ENCODE data around the gene MEI1.
"Not testable (repeated sequence)": the region's sequence is repeated elsewhere in the genome, so short reads cannot be mapped to it uniquely, and the experiment has no call there.

MEI1 gene

DNA sequence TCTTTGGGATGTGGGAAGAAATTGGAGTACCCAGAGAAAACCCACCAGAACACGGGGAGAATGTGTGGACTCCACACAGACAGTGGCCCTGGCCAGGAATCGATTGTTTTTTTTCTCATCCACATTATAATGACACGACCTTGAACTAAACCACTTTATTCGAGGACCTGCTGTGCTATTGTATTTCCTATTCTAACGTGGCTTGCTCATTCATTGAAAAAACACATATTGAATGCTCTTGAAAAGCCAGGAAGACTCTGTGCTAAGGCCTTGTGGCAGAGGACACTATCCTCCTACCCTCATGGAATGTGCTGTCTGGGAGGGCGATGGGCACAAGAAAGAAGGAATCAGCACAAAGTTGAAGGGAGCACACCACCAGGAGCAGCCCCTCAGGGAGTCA lies 124.5 kb downstream of the MEI1 start:
- no peak for DNase-seq

- no peak for DNase-seq
These were observed 126.1 kb downstream of the MEI1 start for GRCh38 chr22:41825376-41825775.

DNA sequence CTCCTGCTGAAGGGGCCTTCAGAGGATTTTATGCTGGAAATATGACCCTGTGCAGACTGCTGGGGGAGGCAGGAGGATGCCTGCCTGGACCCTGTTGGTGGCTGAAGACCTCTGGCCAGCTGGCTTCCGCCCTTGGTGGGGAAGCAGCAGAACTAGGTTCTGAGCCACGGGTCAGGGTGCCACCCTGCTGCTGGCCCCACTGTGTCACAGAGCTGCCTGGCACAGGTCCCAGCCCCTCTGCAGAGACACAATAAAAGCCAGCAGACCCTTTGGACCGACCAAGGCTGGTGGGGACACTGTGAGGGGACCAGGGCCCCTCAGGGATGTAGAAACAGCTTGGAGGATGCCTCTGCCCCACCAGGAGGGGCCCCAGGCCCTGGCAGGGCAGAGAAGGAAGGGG lies 126.7 kb downstream of the MEI1 start:
- DNase-seq = no peak

DNA sequence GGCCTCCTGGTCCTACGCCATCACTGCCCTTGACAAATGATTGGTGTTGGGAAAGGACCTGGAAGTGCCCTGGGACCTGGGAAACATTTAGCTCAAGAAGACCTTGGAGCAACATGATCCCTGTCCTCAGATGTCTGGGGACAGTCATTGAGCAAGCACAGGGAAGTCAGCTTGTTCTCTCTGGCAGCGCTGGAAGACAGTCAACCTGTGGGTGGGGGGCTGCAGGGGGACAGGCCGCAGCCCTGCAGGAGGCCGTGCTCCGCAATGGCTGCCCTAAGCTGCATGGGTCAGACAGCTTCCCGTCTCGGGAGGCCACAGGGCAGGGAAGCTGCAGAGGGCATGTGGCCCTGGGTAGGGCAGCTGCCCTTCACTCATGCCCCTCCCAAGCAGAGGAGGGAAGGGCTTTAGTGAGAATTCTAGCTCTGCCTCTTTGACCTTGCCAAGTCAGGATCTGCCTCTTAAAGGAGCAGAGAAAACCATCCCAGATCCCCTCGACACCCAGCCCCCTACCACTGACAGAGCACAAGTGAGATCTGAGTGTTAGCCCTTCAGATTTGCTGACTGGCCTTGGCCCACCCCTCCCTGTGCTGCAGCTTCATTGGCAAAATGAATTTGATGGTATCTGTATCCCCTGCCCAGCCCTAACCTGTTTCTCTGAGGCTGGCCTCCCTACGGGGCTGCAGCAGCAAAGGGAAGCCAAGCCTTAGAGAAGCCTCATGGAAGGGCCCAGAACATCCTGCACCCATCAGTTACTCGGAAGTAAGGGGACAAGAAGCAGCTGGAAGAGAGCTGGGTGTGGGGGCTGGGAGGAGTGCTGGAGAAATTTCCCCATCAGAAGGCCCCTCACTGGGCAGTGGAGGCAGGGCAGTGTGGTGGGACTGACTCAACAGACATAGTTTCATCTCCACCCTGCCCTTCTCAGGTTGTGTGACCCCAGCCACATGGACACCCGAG lies 127.4 kb downstream of the MEI1 start:
- DNase-seq = peak; percentile 8

DNA sequence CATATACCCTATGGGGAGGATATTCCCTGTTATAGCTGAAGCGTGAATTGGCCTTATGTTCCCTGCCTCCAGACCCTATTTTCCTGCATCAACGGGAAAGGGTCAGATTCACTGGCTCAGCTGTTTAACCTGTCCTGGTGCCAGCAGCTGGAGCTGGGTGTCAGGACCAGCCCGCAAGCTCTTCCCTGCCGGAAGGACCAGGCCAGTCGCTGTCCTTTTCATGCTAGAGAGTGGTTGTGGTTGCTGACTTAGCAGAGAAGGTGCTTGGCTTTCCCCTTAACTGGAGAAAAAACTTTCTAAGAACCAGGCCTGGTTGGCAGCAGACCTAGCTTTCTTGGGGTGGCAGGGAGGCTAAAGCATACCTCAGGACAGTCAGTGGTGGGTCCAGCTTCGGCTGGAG lies 128.4 kb downstream of the MEI1 start:
- no peak for DNase-seq

GRCh38 chr22:41828516-41828915 lies 129.2 kb downstream of the MEI1 start:
- DNase-seq = peak; percentile 88

DNA sequence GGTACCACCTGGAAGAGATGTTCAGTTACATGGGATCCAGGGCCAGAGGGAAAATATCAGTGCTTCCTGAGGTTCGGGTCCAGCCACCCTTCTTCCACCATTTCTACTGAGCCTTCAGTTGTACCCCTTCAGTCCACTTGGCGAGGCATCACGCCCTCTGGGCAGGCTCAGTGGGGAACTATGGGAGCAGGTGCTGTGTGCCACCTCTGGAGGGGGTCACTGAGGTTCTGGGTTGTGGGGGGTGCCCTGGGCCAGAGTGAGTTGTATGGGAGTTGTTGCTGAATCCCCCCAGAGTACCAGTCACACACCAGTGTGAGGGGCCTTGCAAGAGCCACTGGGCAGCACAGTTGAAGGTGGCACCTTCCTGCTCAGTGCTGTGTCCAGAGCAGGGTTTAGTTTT lies 130.9 kb downstream of the MEI1 start:
- DNase-seq = peak; percentile 23

DNA sequence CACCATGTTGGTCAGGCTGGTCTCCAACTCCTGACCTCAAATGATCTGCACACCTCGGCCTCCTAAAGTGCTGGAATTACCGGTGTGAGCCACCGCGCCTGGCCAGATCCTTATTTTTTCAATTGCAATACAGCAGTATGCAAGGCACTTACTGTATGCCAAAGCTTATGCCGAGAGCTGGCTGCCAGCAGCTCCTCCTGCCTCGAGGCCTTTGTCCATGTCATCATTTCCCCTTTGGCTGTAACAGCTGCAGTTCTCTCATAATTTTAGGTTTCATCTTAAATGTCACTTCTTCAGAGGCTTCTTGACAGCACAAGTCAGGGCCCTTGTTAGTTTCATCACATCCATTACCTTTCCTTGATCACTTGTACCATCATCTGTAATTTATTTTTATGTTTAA lies 132.1 kb downstream of the MEI1 start:
- peak; percentile 14 for DNase-seq

- DNase-seq = peak; percentile 45
These were observed 132.7 kb downstream of the MEI1 start for GRCh38 chr22:41831828-41832552.

GRCh38 chr22:41832553-41833368 lies 133.5 kb downstream of the MEI1 start, which contains the start of gene SREBF2:
Gene SREBF2 (plus strand): TSS chr22:41833105. CDS start chr22:41833271, 166 bp downstream.
- DNase-seq = peak; percentile 99

- DNase-seq = peak; percentile 60
These were observed 134.2 kb downstream of the MEI1 start for GRCh38 chr22:41833369-41834004.

GRCh38 chr22:41834005-41834944 lies 135.0 kb downstream of the MEI1 start:
- peak; percentile 24 for DNase-seq

DNA sequence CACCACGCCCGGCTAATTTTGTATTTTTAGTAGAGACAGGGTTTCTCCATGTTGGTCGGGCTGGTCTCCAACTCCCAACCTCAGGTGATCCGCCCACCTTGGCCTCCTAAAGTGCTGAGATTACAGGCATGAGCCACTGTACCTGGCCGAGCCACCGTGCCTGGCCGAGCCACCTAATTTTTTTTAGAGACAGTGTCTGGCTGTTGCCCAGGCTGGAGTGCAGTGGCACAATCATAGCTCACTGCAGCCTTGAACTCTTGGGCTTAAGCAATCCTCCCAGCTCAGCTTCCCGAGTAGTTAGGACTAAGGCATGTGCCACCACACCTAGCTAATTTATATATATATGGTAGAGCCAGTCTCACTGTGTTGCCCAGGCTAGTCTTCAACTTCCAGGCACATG lies 136.2 kb downstream of the MEI1 start:
- DNase-seq = not testable (repeated sequence)

GRCh38 chr22:41836551-41836950 lies 137.2 kb downstream of the MEI1 start:
- DNase-seq = no peak

- no peak for DNase-seq
These were observed 139.7 kb downstream of the MEI1 start for GRCh38 chr22:41838842-41839618.

DNA sequence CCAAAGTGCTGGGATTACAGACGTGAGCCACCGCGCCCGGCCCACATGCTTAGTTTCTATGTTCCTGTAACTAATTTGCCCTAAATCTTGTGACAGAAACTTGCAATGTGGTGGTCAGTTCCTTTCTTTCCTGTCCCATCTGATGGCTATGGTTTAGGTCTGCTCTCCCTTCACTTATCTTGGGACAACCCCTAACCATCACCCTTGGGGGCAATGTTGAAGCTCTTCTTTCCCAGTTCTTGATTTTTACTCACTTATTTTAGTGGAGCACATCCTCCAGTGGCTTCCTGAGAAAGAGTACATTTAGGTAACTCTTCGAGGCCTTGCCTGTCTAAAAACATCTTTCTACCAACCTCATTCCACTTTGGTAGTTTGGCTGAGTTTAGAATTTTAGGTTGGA lies 140.9 kb downstream of the MEI1 start:
- DNase-seq = no peak

DNA sequence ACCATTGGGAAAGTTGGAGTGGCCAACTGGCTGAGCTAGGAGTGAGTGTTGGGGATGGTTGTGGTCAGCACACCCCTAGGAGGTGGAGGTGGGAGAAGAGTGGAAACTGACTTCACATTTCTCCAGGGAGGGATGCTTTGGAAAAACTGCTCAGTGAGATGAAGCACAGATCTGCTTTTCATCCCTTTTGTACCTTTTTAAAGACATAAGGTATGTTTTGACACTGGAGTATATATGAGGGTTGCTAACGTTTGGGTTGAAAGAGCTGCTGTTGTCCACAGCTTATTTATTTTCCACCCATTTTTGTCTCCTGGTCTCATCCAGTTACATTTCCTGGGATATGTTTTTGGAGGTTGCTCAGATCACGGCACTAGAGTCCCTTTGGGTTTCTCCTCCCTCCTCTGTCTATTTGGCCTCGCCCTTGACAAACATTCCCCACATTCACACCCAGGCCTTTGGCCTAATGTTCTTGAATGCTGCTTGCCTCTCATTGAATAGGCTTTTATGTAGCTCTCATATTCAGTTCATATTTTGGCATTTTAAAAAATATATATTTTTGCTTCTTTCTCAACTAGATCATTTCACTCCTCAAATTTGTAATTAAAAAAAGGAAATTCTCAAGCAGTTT lies 141.9 kb downstream of the MEI1 start:
- no peak for DNase-seq

DNA sequence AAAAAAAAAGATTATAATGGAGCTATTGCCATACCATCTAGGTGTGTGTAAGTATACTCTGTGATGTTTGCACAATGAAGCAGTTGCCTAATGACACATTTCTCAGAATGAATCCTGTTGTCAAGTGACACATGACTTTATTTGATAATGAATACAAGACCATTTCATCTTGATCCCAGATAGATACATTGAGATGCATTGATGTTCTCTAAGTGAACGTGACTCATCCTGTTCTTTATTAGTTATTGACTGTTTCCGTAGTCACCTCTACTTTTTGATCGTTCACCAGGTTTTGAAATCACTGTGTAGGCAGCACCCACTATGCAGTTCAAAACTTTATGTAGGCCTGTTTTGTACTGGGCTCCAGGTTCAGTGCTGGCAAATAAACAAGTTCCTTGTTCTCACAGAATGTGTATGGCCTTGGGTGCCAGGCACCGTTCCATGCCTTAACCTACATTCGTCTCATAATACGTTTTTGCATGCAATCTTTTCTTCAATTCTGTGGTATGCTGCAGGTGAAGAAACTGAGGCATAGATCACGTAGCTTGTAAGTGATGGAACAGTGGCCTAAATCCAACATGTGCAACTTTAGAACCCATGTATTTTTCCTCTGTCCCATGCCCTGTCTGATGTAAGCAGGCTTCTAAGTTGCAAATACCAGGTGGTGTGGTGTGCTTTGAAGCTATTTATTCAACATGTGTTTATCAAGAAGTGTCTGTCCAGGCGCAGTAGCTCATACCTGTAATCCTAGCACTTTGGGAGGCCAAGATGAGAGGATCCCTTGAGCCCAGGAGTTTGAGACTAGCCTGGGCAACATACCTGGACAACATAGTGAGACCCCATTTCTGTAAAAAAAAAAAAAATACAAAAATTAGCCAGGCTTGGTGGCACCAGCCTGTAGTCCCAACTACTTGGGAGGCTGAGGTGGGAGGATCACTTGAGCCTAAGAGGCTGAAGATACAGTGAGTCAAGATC lies 144.0 kb downstream of the MEI1 start:
- DNase-seq = peak; percentile 23

DNA sequence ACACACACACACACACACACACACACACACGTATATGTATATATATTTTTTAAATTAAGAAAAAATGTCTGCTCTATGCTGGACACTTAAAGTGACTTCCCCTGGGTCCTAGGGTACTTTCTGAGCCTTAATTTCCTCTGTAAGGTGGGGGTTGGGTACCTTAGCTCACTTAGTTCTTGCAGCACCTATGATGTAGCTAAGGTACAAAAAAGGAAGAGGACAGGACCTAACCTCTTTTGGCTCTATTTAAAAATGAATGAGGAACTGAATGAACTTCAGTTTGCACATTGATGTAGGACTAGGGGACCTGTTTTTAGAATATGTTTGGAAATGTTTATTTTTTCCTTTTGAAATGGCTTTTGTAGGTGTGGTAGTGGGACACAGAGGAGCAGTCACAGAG lies 144.7 kb downstream of the MEI1 start:
- no peak for DNase-seq
